HuH-7 (cell line): ENCODE data around the gene TOM1L2.
"Not testable (repeated sequence)": the region's sequence is repeated elsewhere in the genome, so short reads cannot be mapped to it uniquely, and the experiment has no call there.

ENCODE experiments used
- DNase-seq: peaks from one replicate; pipeline ENCODE4 v3.0.0; 2011; ENCODE audit warnings: low spot score

The TOM1L2 gene

DNA sequence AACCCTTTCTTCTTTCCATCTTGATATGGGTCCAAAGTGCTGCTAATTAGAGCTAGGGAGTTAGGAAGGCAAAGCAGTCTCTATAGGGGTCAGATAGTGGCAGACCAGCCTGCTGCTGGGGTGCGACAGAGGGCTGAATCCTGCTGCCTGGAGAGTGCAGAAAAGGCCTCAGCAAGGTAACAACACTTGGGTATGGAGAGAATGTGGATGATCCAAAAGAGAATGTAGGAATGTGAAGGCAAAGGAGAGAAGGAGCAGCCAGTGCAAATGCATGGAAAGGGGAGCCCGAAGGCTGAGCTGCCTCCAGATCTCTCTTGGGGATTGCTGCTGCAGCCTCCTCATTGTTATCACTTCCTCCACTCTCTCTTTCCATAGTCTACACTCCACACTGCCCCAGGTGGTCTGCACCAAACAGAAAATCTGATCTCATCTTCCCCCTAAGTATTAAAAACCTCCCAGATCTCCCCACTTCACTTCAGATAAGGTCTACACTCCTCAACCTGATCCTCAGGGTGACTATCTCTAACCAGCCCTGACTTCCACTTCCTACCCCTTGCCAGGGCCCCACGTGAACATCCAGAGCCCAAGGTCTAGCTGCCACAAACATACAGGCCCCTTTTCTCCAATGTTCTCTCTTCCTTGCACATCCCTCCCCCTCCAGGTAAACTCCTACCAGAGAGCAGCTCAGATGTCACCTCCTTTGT is 28.8 kb downstream of the TOM1L2 start:
- no peak for DNase-seq

- DNase-seq = no peak
Observed at GRCh38 chr17:17942846-17943245, 29.4 kb downstream of the TOM1L2 start.

DNA sequence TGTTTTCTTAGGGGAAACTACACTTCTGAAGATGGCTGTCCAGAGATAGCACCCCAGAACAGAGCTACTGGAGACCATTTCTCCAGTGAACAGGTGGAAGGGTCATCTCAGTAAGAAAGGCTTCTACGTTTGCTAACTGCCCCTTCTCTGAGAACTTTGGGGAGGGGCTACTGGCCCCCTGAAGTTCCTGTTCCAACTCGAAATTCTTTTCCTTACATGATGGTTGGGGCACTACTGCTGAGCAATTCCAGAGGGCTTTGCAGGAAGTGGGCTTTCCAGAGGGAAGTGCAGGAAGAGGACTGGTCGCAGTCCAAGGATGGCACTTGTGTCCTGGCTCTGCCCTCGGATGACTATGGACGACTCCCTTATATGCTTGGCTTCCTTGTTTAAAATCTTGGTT is 31.2 kb downstream of the TOM1L2 start:
- no peak for DNase-seq

GRCh38 chr17:17940441-17940911 is 31.7 kb downstream of the TOM1L2 start:
- DNase-seq = no peak

GRCh38 chr17:17939941-17940340 is 32.3 kb downstream of the TOM1L2 start:
- DNase-seq = not testable (repeated sequence)

GRCh38 chr17:17938388-17939107 is 33.7 kb downstream of the TOM1L2 start:
- no peak for DNase-seq

DNA sequence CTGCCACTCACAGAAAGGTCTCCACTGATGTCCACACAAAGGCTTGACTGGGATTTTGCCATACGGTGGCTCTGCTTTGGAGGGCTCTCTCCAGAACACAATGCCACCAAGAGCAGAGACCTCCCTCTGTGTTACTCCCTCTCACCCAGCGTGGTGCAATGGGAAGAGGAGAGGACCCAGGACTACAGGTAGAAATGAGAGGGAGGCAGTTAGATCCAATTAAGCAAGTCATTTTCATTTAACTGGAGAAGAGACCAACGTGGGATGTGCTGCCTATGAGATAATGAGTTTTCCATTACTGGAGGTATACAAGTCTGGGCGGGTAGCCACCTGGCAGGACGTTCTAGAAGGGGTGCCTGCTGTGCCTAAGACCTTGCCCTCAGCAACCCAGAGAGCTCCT is 34.2 kb downstream of the TOM1L2 start:
- DNase-seq = no peak

DNA sequence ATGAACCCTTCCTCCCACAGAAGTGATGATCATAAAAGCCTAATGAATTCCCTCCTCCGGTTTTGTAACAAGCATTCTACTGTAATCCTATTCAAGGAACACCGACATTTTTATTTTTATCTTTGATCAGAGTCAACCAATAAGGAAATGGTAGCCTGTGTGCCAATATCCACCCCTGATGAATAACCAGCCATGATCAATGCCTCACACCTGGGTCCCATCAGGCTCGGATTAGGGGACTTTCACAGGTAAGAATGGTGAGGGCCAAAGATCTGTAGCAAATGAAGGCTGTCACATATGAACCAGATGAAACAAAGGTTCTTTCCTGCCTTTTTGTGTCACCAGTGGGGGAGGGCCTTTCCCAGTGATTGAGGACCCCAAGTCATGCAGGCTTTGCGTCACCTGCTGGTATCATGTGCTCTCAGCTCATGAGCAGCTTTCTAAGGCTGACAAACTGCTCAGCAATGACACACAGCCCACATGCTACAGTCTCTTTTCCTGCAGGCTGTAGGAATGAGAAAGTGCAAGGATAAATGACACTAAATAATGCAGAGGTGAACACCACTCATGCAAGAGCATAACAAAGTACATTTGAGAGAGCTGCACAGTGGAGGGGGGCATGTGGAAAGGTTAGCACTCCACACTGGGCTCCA is 34.9 kb downstream of the TOM1L2 start:
- DNase-seq = no peak

- peak; percentile 61 for DNase-seq
Observed at GRCh38 chr17:17935321-17936271, 36.6 kb downstream of the TOM1L2 start.

- DNase-seq = no peak
Observed at GRCh38 chr17:17934806-17935205, 37.4 kb downstream of the TOM1L2 start.

GRCh38 chr17:17934214-17934613 is 38.0 kb downstream of the TOM1L2 start:
- DNase-seq = no peak

DNA sequence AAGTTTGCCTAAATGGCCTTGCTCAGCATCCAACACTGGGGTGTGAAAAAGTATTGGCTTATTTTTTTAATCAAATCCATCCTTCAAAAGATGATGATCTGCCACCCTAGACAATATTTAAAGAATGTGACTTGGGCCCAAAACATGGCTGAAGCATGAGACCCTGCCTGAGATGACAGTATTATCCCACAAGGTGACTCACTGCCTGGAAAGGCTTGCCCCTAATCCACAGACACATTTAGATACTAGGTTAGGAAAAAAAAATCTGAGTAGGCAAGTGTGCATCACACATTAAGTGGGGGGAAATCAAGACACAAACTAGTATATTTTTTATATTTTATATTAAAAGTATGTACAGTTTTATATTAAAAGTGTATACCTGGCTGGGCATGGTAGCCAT is 38.4 kb downstream of the TOM1L2 start:
- no peak for DNase-seq

GRCh38 chr17:17931159-17931558 is 41.0 kb downstream of the TOM1L2 start:
- DNase-seq = no peak

GRCh38 chr17:17930674-17931073 is 41.5 kb downstream of the TOM1L2 start:
- no peak for DNase-seq

DNA sequence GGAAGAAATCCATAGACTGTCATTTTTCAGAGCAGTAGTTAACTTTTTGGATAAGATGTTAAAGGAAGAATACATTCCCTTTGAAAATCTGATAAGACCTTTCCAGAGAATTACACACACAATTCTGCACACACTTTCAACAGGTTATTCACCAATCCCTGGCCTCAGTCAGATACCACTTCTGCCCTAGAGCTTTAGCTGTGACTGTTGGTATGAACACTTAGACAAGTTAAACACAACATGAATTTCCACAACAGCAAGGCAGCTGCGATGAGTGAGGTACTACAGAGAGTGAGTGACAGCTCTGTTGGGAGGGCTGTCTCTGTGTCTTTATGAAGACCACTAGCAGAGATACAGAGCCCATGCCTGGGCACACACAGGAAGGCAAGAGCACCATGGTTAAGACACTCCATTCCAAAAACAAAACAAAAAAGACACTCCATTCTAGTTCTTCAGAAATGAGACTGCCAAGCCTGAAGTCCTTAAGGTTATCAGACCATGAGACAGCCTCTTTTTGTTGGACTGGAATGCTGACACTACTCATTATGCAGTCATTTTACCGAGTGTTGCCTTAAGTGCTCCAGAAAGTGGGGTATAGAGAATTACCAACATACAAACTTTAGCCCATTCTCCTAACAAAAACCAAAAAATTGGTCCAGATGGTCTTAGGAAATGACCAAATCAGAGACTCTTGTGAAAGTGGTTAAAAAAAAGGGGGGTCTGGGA is 42.4 kb downstream of the TOM1L2 start:
- no peak for DNase-seq

DNA sequence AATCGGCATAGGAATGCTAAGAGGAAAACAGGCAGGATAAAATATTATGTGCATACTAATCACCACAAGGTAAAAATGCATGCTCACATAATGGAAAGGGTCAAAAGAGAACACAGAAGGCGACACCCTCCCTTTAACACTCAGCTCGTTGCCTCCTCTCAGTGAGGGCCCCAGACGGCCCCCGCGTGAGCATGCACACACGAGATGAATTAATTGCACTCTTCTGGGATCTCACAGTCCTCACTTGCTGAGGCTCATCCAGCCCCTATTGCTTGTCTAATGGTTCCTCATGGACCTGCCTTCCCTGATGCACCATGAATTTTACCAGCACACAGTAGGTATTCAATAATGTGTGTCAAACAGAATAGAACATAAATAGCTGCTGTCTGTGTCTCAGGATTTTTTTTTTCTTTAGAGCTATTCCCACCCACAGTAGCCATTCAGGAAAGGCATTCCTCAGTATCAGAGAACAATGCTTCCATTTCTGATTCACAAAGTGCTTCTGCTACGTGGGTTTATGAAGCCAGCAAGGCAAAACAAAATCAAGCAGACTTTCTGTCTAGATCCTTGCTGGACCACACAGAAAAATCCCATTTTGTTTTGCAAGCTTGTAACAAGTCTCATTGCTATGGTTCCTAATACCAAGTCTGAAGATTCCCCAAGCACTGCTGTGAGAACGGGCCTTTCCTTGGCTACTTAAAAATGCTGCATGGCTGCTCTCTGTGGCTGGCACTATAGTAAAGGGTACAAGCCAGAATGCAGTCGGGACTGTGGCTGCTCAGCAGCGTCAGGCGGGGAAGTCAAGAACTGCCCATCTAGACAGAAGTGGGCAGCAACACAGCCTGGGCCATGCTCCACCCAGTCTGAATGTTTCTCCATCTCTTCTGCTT is 43.6 kb downstream of the TOM1L2 start:
- DNase-seq = no peak

- no peak for DNase-seq
Observed at GRCh38 chr17:17926840-17927449, 45.3 kb downstream of the TOM1L2 start.

DNA sequence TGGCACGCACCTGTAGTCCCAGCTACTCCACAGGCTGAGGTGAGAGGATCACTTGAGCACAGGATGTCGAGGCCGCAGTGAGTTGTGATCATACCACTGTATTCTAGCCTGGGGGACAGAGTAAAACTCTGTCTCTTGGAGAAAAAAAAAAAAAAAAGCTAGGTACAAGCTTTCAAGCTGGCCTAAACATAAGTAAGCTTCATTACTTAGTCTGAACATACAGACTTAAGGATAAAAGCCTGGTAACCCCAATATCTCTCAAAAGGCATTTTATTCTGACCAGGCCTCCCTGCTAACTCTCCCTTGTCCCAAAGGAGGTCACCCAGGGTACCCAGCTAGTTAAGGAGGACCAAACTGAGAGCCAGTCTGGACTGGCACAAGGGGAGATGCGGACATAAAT is 46.2 kb downstream of the TOM1L2 start:
- DNase-seq = no peak

DNA sequence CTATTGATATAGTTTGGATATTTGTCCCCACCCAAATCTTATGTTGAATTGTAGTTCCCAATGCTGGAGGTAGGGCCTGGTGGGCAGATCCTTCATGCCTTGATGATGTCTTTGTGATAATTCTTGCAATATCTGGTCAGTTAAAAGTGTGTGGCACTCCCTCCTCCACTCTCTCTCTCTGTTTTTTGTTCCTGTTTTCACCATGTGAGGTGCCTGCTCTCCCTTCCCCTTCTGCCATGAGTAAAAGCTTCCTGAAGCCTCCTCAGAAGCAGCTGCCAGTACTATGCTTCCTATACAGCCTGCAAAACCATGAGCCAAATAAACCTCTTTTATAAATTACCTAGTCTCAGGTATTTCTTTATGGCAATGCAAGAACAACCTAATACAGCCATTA is 47.3 kb downstream of the TOM1L2 start:
- no peak for DNase-seq
